Kidney capillary endothelial cell (primary cell): Measurements from ENCODE around the gene SINHCAF.
A peak's percentile ranks its signal among the peaks of the same experiment; 100 is the strongest.
"Not testable (repeated sequence)": the region's sequence is repeated elsewhere in the genome, so short reads cannot be mapped to it uniquely, and the experiment has no call there.

ENCODE experiments used
- DNase-seq: peaks from one replicate; pipeline ENCODE4 v3.0.0-alpha.2; 2018; ENCODE audit warnings: low spot score

The SINHCAF gene, protein sequence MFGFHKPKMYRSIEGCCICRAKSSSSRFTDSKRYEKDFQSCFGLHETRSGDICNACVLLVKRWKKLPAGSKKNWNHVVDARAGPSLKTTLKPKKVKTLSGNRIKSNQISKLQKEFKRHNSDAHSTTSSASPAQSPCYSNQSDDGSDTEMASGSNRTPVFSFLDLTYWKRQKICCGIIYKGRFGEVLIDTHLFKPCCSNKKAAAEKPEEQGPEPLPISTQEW

DNA sequence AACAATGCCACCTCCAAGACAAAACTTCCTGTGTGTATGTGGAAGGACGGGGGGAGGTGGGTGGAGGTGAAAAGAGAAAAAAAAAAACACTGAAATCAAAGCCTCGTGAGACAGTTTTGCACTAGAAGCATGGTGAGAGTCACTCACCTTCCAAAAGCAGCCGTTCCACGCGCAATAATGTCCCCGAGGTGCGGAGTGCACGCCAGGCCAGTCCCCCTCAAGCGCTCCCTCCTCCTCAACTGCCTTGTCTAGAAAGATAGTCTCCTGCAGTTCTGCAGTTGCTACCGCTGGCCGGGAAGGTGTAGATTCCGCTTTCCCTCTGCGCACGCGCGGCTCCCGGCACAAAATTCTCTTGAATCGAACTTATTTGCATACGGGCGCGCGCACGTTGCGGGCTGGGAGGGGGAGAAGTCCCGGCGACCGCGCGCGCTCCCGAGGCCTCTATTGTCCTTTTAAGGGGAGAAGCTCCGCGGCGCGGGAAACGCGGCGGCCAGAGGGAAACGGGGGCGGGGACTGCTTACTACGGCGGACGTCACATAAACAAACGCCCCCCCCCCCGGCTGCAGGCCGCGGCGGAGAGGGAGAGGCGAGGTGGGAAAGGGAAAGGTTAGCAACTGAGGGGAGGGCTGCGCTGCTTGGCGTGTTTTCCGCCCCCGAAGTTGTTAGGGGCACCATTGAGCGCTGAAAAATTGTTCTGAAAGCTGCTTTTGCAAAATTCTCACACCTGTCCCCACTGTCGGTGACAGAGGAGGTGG lies at the start of gene SINHCAF:
Gene SINHCAF (minus strand): TSS at position 274 of the 755 bp plus-strand sequence. CDS start 27,946 bp downstream, outside the sequence.
- peak; percentile 99 for DNase-seq

DNA sequence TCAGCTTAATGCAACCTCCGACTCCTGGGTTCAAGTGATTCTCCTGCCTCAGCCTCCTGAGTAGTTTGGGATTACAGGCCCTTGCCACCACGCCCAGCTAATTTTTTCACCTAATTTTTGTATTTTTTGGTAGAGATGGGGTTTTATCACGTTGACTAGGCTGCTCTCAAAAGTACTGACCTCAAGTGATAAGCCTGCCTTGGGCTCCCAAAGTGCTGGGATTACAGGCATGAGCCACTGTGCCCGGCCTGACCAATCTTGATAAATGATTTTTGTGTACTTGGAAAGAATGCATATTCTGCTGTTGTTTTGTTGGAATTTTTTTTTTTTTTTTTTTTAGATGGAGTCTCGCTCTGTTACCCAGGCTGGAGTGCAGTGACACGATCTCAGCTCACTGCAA lies 49.5 kb upstream of the SINHCAF start:
- DNase-seq = not testable (repeated sequence)

DNA sequence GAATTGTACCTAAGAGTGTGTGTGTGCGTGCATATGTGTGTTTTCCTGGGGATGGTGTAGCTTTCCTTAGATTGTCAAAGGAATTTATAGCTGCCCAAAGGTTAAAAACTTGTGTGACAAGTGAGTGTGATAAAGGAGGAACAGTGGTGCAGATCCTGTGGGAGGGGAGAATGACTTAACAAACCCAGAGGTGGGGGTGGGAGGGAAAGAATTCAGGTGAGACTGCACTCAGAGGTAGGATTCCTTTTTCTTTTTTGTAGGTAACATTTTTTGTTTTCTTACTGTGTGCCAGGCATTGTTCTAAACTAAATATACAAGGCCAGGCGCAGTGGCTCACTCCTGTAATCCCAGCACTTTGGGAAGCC lies 45.3 kb upstream of the SINHCAF start:
- no peak for DNase-seq

- peak; percentile 16 for DNase-seq
These were observed 44.7 kb upstream of the SINHCAF start for GRCh38 chr12:31370531-31371255.

- DNase-seq = peak; percentile 46
These were observed 44.0 kb upstream of the SINHCAF start for GRCh38 chr12:31369712-31370521.

- DNase-seq = peak; percentile 5
These were observed 42.9 kb upstream of the SINHCAF start for GRCh38 chr12:31368666-31369361.

DNA sequence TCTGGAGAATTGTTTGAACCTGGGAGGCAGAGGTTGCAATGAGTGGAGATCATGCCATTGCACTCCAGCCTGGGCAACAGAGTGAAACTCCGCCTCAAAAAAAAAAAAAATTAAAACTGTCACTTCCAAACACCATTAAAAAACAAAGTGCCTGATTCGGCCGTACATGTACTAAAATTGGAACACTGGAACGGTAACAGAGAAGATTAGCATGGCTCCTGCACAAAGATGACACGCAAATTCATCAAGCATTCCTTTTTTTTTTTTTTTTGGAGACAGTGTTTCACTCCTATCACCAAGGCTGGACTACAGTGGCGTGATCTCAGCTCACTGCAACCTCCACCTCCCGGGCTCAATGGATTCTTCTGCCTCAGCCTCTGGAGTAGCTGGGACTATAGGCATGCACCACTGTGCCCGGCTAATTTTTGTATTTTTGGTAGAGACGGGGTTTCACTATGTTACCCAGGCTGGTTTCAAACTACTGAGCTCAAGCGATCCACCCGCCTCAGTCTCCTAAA lies 40.2 kb upstream of the SINHCAF start:
- no peak for DNase-seq

- no peak for DNase-seq
These were observed 37.9 kb upstream of the SINHCAF start for GRCh38 chr12:31363831-31364230.

DNA sequence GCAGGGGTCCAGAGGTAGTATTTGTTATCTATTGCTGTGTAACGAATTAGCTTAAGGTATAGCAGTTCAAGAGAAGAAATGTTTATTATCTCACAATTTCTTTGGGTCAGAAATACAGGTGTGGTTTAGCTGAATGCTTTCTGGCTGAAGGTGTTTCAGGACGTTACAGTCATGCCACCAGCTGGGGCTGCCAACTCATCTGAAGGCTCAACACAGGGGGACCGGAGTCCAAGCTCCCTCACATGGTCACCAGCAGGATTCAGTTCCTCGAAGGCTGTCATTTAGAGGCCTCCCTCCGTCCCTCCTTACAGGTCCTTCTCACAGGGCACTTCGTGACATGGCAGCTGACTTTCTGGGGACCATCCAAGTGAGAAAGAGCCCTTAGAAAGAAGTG lies 37.5 kb upstream of the SINHCAF start:
- DNase-seq = no peak

DNA sequence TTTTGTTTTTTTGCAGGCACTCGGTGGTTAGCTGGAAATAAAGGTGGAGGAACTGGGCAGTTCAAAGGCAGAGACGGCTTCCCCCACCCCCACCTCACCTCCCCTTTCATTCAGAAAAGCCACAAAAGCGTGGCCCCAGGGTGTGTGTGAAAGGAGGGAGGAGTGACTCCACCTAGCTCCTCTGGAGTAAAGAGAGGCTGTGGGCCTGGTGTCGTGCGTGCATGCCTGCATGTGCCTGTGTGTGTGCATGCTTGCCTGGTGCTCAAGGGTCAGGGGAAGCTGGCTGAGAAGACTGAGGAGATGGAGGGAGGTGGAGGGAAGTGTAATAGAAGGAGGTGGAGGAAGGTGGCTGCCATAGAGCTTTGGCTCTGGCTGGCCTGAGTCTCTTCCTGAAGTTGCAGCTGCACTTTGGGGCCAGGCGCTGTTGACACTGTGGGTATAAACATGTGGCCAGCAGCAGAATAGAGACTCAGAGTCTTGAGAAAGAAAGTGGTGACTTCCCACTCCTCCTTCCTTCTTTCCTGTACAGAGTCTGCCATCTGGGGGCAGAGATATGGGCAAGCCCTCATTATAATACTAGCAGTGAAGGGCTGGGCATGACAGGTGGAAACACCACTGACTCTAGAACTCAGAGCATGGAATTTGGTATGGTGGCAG lies 36.9 kb upstream of the SINHCAF start:
- DNase-seq = no peak

DNA sequence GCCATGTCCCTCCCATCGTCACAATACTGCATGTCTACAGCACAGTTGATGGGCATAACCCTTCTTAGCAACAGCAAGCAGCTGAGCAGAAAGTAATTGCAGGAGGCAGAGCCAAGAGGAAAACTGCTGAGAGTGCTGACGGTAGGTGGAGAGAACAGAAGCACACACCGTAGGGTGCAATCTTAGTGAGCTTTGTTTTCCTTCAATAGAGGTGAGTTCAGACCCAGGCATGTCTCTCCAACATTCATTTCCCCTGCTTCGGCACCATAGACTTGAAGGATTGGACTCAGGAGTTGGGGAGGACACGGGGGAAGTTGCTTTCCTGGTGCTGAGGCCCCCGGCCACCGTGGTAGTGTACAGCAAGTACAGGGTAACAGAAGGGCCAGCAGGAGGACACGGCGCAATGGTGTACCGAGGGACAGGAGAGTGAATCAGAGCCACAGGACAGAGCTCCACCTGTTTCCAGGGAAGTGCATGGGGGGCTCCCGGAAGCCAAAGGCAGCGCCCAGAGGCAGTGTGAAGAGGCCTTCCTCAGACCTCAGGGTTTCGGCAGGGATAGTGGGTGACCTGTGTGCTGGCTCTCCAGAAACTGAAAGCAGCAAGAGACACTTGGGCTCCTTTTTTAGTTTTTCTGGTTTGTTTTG lies 36.3 kb upstream of the SINHCAF start:
- DNase-seq = no peak

DNA sequence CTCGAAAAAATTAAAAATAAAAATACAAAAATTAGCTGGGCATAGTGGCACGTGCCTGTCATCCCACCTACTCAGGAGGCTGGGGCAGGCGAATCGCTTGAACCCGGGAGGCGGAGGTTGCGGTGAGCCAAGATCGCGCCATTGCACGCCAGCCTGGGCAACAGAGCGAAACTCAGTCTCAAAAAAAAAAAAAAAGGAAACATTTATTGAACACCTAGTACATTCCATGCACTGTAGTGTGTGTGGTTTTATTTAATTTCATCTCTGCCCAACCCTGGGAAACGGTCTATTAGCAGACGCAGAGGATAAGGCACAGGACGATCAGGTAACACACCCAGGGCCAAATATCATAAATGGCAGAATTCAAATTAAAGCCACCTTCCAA lies 35.8 kb upstream of the SINHCAF start:
- DNase-seq = no peak

- DNase-seq = no peak
These were observed 29.8 kb upstream of the SINHCAF start for GRCh38 chr12:31355747-31356107.

DNA sequence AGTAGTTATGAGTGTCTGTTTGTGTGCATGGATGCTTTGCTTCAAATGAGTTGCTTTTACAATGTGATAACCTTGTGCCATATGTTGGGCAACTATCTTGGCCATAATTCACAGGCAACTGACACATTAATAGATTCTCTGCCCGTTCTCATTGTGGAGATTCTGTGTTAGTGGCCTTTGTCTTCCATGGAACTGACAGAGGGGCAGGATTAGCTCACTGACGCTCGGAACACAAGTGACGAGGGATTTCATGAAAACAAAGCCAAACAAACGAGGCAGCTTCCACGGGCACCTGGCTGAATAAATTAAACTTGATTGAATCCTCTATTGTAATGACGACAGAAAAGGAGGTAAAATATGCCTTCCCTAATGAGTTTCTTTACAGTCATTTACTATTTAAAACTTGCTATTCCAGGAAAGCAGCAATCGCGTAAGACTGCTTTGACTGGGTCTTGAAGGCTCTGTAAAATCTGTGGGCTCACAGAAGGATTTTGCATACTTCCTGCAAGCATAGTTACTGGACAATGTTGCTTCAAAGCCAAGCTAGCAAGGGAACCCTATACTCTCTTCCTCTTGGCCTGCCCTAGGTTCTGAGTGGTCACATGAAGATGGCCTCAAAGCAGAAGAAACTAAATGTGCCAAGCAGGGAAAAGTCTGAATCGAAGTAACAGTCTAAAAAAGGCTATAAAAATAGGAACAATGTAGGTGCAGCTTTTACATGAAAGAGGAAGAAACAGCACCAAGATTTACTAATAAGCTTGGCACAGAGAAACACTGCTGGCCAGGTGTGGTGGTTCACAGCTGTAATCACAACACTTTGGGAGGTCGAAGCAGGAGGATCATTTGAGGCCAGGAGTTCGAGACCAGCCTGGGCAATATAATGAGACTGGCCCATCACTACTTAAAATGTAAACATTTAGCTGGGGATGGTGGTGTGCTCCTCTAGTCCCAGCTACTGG lies 28.1 kb upstream of the SINHCAF start:
- no peak for DNase-seq

DNA sequence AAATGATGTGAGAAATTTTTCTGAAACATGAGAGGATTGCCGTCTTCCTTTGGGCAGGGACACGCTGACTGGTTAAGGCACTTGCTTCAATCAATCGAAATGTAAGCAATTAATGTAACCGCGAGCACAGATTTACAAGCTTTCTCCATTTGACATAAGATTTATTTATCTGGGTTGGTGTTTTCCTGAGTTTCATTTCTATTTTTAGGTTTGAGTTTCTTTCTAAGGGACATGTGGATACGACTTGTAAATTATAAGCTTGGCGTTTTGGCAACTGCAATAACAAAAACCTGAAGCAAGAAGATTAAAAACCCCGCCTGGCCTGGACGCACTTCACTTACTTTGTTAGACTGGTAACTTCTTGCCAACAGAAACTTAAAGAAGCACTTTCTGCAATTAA lies 20.3 kb upstream of the SINHCAF start:
- DNase-seq = no peak

- DNase-seq = no peak
These were observed 17.2 kb upstream of the SINHCAF start for GRCh38 chr12:31343139-31343538.

DNA sequence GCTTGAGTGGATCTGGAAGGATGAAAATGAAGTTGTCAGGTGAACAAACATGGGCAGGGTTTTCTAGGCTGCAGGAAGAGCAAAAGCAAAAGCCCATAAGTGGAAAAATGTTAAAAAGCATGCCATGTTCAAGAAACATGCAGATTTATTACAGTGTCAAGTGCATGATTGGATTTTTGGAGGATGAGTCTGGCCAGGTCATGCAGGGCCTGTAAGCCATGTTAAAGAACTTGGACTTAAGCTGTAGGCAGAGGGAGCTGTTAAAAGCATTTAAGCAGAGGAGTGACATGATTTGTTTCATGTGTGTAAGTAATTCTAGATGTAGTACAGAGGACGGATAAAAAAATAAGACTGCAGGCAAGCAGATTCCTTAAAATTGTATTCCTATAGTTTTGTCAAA lies 16.3 kb upstream of the SINHCAF start:
- DNase-seq = no peak

DNA sequence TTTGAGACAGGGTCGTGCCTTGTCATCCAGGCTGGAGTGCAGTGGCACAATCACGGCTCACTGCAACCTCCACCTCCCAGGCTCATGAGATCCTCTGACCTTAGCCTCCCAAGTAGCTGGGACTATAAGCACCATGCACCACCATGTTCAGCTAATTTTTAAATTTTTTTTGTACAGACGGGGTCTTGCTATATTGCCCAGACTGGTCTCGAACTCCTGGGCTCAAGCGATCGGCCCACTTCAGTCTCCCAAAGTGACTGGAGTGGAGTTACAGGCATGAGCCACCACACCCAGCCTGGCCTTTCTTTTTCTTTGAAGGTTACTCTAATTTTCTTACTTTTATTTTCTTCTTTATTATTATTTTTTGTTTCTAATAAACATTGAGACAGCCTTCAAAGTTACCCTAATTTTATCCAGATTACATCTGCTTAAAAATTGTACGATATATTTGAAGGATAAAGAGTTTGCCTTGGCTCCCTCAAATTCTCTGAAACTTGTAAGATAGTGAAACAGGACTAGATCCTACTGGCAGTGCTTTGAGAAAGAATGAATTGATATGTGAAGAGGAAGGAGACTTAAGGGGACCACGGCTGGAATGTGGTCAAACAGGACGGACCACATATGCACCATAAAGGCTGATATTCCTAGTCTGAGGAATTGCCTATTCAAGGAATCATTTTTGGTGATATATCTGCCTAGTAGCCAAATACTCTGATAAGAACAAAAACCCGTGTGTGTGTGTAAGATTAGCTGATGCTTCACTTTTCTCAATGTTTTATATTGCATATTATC lies 14.1 kb upstream of the SINHCAF start:
- no peak for DNase-seq
